Measurements from ENCODE around the gene TRMT6.

The TRMT6 gene

GRCh38 chr20:5899444-5899843 lies 50.9 kb downstream of the TRMT6 start:
- DNase-seq (ENCODE audit: low read depth, low spot score): no peak

- no peak for DNase-seq (ENCODE audit: low read depth, low spot score)
Measured at GRCh38 chr20:5895626-5896025, 54.7 kb downstream of the TRMT6 start.

GRCh38 chr20:5893621-5894020 lies 56.7 kb downstream of the TRMT6 start:
- DNase-seq (ENCODE audit: low read depth, low spot score): no peak

- no peak for DNase-seq (ENCODE audit: low read depth, low spot score)
Measured at GRCh38 chr20:5893052-5893451, 57.3 kb downstream of the TRMT6 start.

GRCh38 chr20:5890773-5891441 lies 59.4 kb downstream of the TRMT6 start:
- no peak for DNase-seq (ENCODE audit: low read depth, low spot score)

- DNase-seq (ENCODE audit: low read depth, low spot score): no peak
Measured at GRCh38 chr20:5888041-5888440, 62.3 kb downstream of the TRMT6 start.

- DNase-seq (ENCODE audit: low read depth, low spot score): no peak
Measured at GRCh38 chr20:5887386-5887785, 62.9 kb downstream of the TRMT6 start.

Measured in ELF-1 (cell line).